GDM1 (cell line): ENCODE measurements around the gene ENO2.
"Not testable (repeated sequence)": the region's sequence is repeated elsewhere in the genome, so short reads cannot be mapped to it uniquely, and the experiment has no call there.

Source experiments
- DNase-seq: peaks from one replicate; lab custom pipeline; 2025; lab: John Stamatoyannopoulos, UW

The ENO2 gene

GRCh38 chr12:6914246-6914946 lies at the start of gene ENO2:
ENO2 (plus strand) TSS chr12:6914580; CDS start chr12:6915833, 1,253 bp downstream.
- DNase-seq = peak; percentile 44

- not testable (repeated sequence) for DNase-seq
Observed at GRCh38 chr12:6865307-6865706, 49.1 kb upstream of the ENO2 start.

- DNase-seq = no peak
Observed at GRCh38 chr12:6866163-6866919, 48.0 kb upstream of the ENO2 start.

- no peak for DNase-seq
Observed at GRCh38 chr12:6866920-6867412, 47.4 kb upstream of the ENO2 start.

- DNase-seq = peak; percentile 67
Observed at GRCh38 chr12:6867413-6868210, 46.8 kb upstream of the ENO2 start, which contains the start of gene TPI1. TPI1 (plus strand) TSS chr12:6867531; CDS start chr12:6867567, 36 bp downstream.

- DNase-seq = no peak
Observed at GRCh38 chr12:6868211-6869048, 46.0 kb upstream of the ENO2 start.

GRCh38 chr12:6869049-6870021 lies 45.0 kb upstream of the ENO2 start:
- DNase-seq = peak; percentile 58

- not testable (repeated sequence) for DNase-seq
Observed at GRCh38 chr12:6870304-6870703, 44.1 kb upstream of the ENO2 start.

- DNase-seq = no peak
Observed at GRCh38 chr12:6871052-6871957, 43.1 kb upstream of the ENO2 start.

GRCh38 chr12:6872073-6873048 lies 42.0 kb upstream of the ENO2 start:
- peak; percentile 65 for DNase-seq

- DNase-seq = peak; percentile 99
Observed at GRCh38 chr12:6873094-6874014, 41.0 kb upstream of the ENO2 start, which contains the start of gene SPSB2. SPSB2 (minus strand) TSS chr12:6873303; CDS start chr12:6872901, 402 bp downstream.

- DNase-seq = not testable (repeated sequence)
Observed at GRCh38 chr12:6874015-6874368, 40.4 kb upstream of the ENO2 start.

- not testable (repeated sequence) for DNase-seq
Observed at GRCh38 chr12:6879824-6880223, 34.6 kb upstream of the ENO2 start.

GRCh38 chr12:6883252-6883651 lies 31.1 kb upstream of the ENO2 start:
- no peak for DNase-seq

- no peak for DNase-seq
Observed at GRCh38 chr12:6883683-6884082, 30.7 kb upstream of the ENO2 start.

GRCh38 chr12:6884539-6884938 lies 29.8 kb upstream of the ENO2 start:
- DNase-seq = no peak
